AG04450 (cell line): Measurements from ENCODE around the gene RAB28. TPM values are rescaled to one million over a fixed set of nuclear protein-coding genes. Genes with fewer than 3 reads are reported as not detected.

Experiments used
- CTCF ChIA-PET: fragments of 300-600, 350-600 bp; formaldehyde crosslinking; extraction: SDS; loops from one replicate; lab custom pipeline; 2022; ENCODE audit warnings: antibody characterized with exemption, inconsistent platforms; lab: Charles Lee
- POLR2A ChIA-PET: fragments of 350-600 bp; formaldehyde crosslinking; extraction: SDS; loops from one replicate; lab custom pipeline; 2021; ENCODE audit warnings: antibody characterized with exemption, inconsistent platforms; lab: Yijun Ruan, JAX
- DNase-seq: peaks from one replicate; pipeline ENCODE4 v3.0.0-alpha.2; 2011; ENCODE audit warnings: low read depth, low spot score
- H3K27ac ChIP-seq: one replicate; pipeline ENCODE4 v1.5.1; 2012; ENCODE audit warnings: low read depth, low read length, control low read depth
- H3K27me3 ChIP-seq: one replicate; pipeline ENCODE4 v1.6.0; 2012; ENCODE audit warnings: low read length; ENCODE audit not compliant: control insufficient read depth, insufficient read depth
- H3K4me3 ChIP-seq: 2 replicates; pipeline ENCODE4 v1.5.1; 2011; ENCODE audit warnings: mild to moderate bottlenecking, low read depth, low read length, control low read depth
- H3K9me3 ChIP-seq: 2 replicates; pipeline ENCODE4 v1.5.1; 2012; ENCODE audit warnings: low read length; ENCODE audit not compliant: control insufficient read depth, insufficient read depth
- CTCF ChIP-seq: IDR thresholded peaks from 2 replicates; pipeline ENCODE4 v1.5.1; 2011; ENCODE audit warnings: low read depth, low read length, control low read depth, inconsistent platforms
- polyA plus RNA-seq: library from polyadenylated mRNA; depleted of rRNA; stranded (reverse); fragments of >200 nt; gene quantifications from 2 replicates; pipeline ENCODE4 v1.2.3, GENCODE V29; 2011

RAB28 gene
- polyA plus RNA-seq, 1 experiment = 19.8 TPM

GRCh38 chr4:13348216-13348615 lies 135.9 kb downstream of the RAB28 start:
- H3K9me3 ChIP-seq = no peaks in the 10 kb centered on the region
- no peak for TF ChIP-seq CTCF
- H3K27me3 ChIP-seq = peaks cover 22% of the 10 kb centered on the region
- CTCF ChIA-PET = no interaction called here
- no peak overlapping the region for H3K4me3 ChIP-seq
- POLR2A ChIA-PET = no interaction called here
- no peak for DNase-seq
- H3K27ac ChIP-seq = no peak overlapping the region

- Histone ChIP-seq H3K4me3 (no peak overlapping the region), H3K27ac (no peak overlapping the region), H3K27me3 (peaks cover 22% of the 10 kb centered on the region), H3K9me3 (no peaks in the 10 kb centered on the region)
- peak; percentile 45 for DNase-seq
- ChIA-PET POLR2A (no interaction called here), CTCF (no interaction called here)
- TF ChIP-seq CTCF = no peak
These were observed 136.5 kb downstream of the RAB28 start for GRCh38 chr4:13347517-13348125.

GRCh38 chr4:13344216-13344615 lies 139.9 kb downstream of the RAB28 start:
- no peaks in the 10 kb centered on the region for H3K9me3 ChIP-seq
- H3K4me3 ChIP-seq = no peak overlapping the region
- peaks cover 16% of the 10 kb centered on the region for H3K27me3 ChIP-seq
- H3K27ac ChIP-seq = no peak overlapping the region
- DNase-seq = no peak
- ChIA-PET POLR2A (no interaction called here), CTCF (no interaction called here)
- TF ChIP-seq CTCF = no peak

- no peak overlapping the region for H3K27ac ChIP-seq
These were observed 143.5 kb downstream of the RAB28 start for GRCh38 chr4:13340672-13341071.

GRCh38 chr4:13331827-13332226 lies 152.3 kb downstream of the RAB28 start:
- DNase-seq = no peak
- H3K4me3 ChIP-seq = no peak overlapping the region
- no peaks in the 10 kb centered on the region for H3K9me3 ChIP-seq
- TF ChIP-seq CTCF = no peak
- no peak overlapping the region for H3K27ac ChIP-seq
- POLR2A ChIA-PET = no interaction called here
- H3K27me3 ChIP-seq = no peaks in the 10 kb centered on the region
- CTCF ChIA-PET = no interaction called here

More at GRCh38 chr4:13340672-13341071, 143.5 kb downstream of the RAB28 start:
- TF ChIP-seq CTCF = no peak
- CTCF ChIA-PET = no interaction called here
- H3K9me3 ChIP-seq = no peaks in the 10 kb centered on the region
- POLR2A ChIA-PET = no interaction called here
- peaks cover 18% of the 10 kb centered on the region for H3K27me3 ChIP-seq
- no peak overlapping the region for H3K4me3 ChIP-seq
- no peak for DNase-seq
